Measurements from ENCODE around the gene PCYT2.

- TF ChIP-seq TBL1XR1 (IDR thresholded peaks at IDR 0.05; ENCODE audit: low read depth, low read length), result no peak
- TF ChIP-seq CTCF (IDR thresholded peaks at IDR 0.05 in 2 of 3, conservative IDR thresholded peaks at IDR 0.05 in 1 of 3; ENCODE audit: control insufficient read depth in 2 of 3, extremely low read depth in 1 of 3, insufficient read depth in 1 of 3, low read depth in 3 of 3, low read length in 3 of 3), result no peak
- peak; percentile 43; the same call in 1 of the 2 replicates for TF ChIP-seq POLR2A (IDR thresholded peaks at IDR 0.05; ENCODE audit: low read depth, low read length)
- TF ChIP-seq ESRRA (IDR thresholded peaks at IDR 0.05; ENCODE audit: low read length), result no peak
- TF ChIP-seq EP300 (IDR thresholded peaks at IDR 0.05; ENCODE audit: borderline replicate concordance in 1 of 2, control insufficient read depth in 1 of 2, low read depth in 2 of 2, low read length in 2 of 2), result no peak
- no peak for TF ChIP-seq POLR2AphosphoS5 (IDR thresholded peaks at IDR 0.05; ENCODE audit: low read length)
- TF ChIP-seq HDAC6 (IDR thresholded peaks at IDR 0.05; ENCODE audit: unreplicated experiment), result no peak
Observed at GRCh38 chr17:81851423-81851822, 59.8 kb downstream of the PCYT2 start.

All from GM12878 (cell line).